H7 (cell line): Measurements from ENCODE around the gene MARS1. TPM values are rescaled to one million over a fixed set of nuclear protein-coding genes. Genes with fewer than 3 reads are reported as not detected.

Source experiments
- DNase-seq: peaks from one replicate; pipeline ENCODE4 v3.0.0; 2012
- H3K27me3 ChIP-seq: 2 replicates; pipeline ENCODE4 v1.6.0; 2011; ENCODE audit warnings: mild to moderate bottlenecking, low read length; ENCODE audit not compliant: control insufficient read depth, insufficient read depth
- H3K36me3 ChIP-seq: replicated peaks from 2 replicates; pipeline ENCODE4 v1.5.1; 2011; ENCODE audit warnings: low read length; ENCODE audit not compliant: control insufficient read depth, insufficient read depth
- H3K4me3 ChIP-seq: 2 replicates; pipeline ENCODE4 v1.5.1; 2011; ENCODE audit warnings: low read depth, mild to moderate bottlenecking, control low read depth, low read length, moderate library complexity; ENCODE audit not compliant: insufficient read depth
- total RNA-seq: library from RNA; depleted of rRNA; stranded (reverse); fragments of >200 nt; shearing (Covaris generic); gene quantifications from 2 replicates; pipeline ENCODE4 v1.2.3, GENCODE V29; 2014

Gene MARS1
- total RNA-seq, 1 experiment from 2014 or later: 297 TPM

GRCh38 chr12:57452937-57453509 is 34.8 kb upstream of the MARS1 start:
- no peaks in the 10 kb centered on the region; the same call in 1 of the 2 replicates for H3K36me3 ChIP-seq
- H3K27me3 ChIP-seq: no peaks in the 10 kb centered on the region; the same call in 1 of the 2 replicates
- DNase-seq: peak; percentile 76
- H3K4me3 ChIP-seq: no peak overlapping the region

- Histone ChIP-seq H3K27me3 (no peaks in the 10 kb centered on the region; the same call in 1 of the 2 replicates), H3K36me3 (no peaks in the 10 kb centered on the region; the same call in 1 of the 2 replicates), H3K4me3 (no peak overlapping the region)
- DNase-seq: no peak
These were observed 33.7 kb upstream of the MARS1 start for GRCh38 chr12:57454213-57454565.

- peak; percentile 92 for DNase-seq
- no peaks in the 10 kb centered on the region; the same call in 1 of the 2 replicates for H3K36me3 ChIP-seq
- H3K4me3 ChIP-seq: peak within 1 kb of the TSS; percentile 40
- H3K27me3 ChIP-seq: no peaks in the 10 kb centered on the region; the same call in 1 of the 2 replicates
These were observed 33.1 kb upstream of the MARS1 start, which contains the start of gene INHBE for GRCh38 chr12:57454566-57455373. Gene INHBE, plus strand, starts transcription at chr12:57455307. Its CDS starts 230 bp downstream, at chr12:57455537.

GRCh38 chr12:57455374-57456144 is 32.3 kb upstream of the MARS1 start:
- Histone ChIP-seq H3K36me3 (no peaks in the 10 kb centered on the region; the same call in 1 of the 2 replicates), H3K27me3 (no peaks in the 10 kb centered on the region; the same call in 1 of the 2 replicates), H3K4me3 (peak overlapping the region; percentile 40)
- DNase-seq: peak; percentile 13

- no peaks in the 10 kb centered on the region; the same call in 1 of the 2 replicates for H3K36me3 ChIP-seq
- peak overlapping the region; percentile 40 for H3K4me3 ChIP-seq
- peaks cover 1% of the 10 kb centered on the region; the same call in 1 of the 2 replicates for H3K27me3 ChIP-seq
- peak; percentile 76 for DNase-seq
These were observed 31.6 kb upstream of the MARS1 start for GRCh38 chr12:57456145-57456700.

- Histone ChIP-seq H3K36me3 (no peaks in the 10 kb centered on the region; the same call in 1 of the 2 replicates), H3K4me3 (peak overlapping the region; percentile 40), H3K27me3 (peaks cover 1% of the 10 kb centered on the region; the same call in 1 of the 2 replicates)
- DNase-seq: no peak
These were observed 31.0 kb upstream of the MARS1 start for GRCh38 chr12:57456737-57457490.

- peak overlapping the region; percentile 32 for H3K4me3 ChIP-seq
- peak; percentile 5 for DNase-seq
These were observed 29.2 kb upstream of the MARS1 start for GRCh38 chr12:57458665-57459054.

GRCh38 chr12:57459055-57459749 is 28.7 kb upstream of the MARS1 start:
- DNase-seq: peak; percentile 84
- H3K27me3 ChIP-seq: peaks cover 1% of the 10 kb centered on the region; the same call in 1 of the 2 replicates
- no peaks in the 10 kb centered on the region; the same call in none of the 2 replicates for H3K36me3 ChIP-seq
- H3K4me3 ChIP-seq: peak overlapping the region; percentile 75

More at GRCh38 chr12:57458665-57459054, 29.2 kb upstream of the MARS1 start:
- peaks cover 1% of the 10 kb centered on the region; the same call in 1 of the 2 replicates for H3K27me3 ChIP-seq
- H3K36me3 ChIP-seq: no peaks in the 10 kb centered on the region; the same call in 1 of the 2 replicates

- peak; percentile 75 for DNase-seq
These were observed 28.0 kb upstream of the MARS1 start, which contains the start of gene GLI1 for GRCh38 chr12:57459750-57460467. Gene GLI1, plus strand, starts transcription at chr12:57459785. Its CDS starts 3,907 bp downstream, at chr12:57463692.

GRCh38 chr12:57460468-57460784 is 27.4 kb upstream of the MARS1 start:
- Histone ChIP-seq H3K4me3 (peak overlapping the region; percentile 75), H3K36me3 (no peaks in the 10 kb centered on the region; the same call in none of the 2 replicates), H3K27me3 (peaks cover 1% of the 10 kb centered on the region; the same call in 1 of the 2 replicates)
- DNase-seq: peak; percentile 44

More at GRCh38 chr12:57459750-57460467, 28.0 kb upstream of the MARS1 start, which contains the start of gene GLI1:
- H3K27me3 ChIP-seq: peaks cover 1% of the 10 kb centered on the region; the same call in 1 of the 2 replicates
- no peaks in the 10 kb centered on the region; the same call in none of the 2 replicates for H3K36me3 ChIP-seq
- peak within 1 kb of the TSS; percentile 75 for H3K4me3 ChIP-seq

GRCh38 chr12:57460841-57461275 is 27.0 kb upstream of the MARS1 start:
- H3K36me3 ChIP-seq: no peaks in the 10 kb centered on the region; the same call in none of the 2 replicates
- peaks cover 1% of the 10 kb centered on the region; the same call in 1 of the 2 replicates for H3K27me3 ChIP-seq
- DNase-seq: peak; percentile 87
- peak overlapping the region; percentile 75 for H3K4me3 ChIP-seq

- H3K36me3 ChIP-seq: no peaks in the 10 kb centered on the region; the same call in none of the 2 replicates
- DNase-seq: peak; percentile 96
- peak overlapping the region; percentile 75 for H3K4me3 ChIP-seq
- peaks cover 1% of the 10 kb centered on the region; the same call in 1 of the 2 replicates for H3K27me3 ChIP-seq
These were observed 26.5 kb upstream of the MARS1 start for GRCh38 chr12:57461276-57461916.
